T-helper 2 cell treated with Interferon-gamma antibody and Interleukin-4, amounts not matched to agents 100 ng/mL and 5 ng/mL, for 36 hours (primary cell): Measurements from ENCODE around the gene METRN. TPM values are rescaled to one million over a fixed set of nuclear protein-coding genes. Genes with fewer than 3 reads are reported as not detected.
"Not testable (repeated sequence)": the region's sequence is repeated elsewhere in the genome, so short reads cannot be mapped to it uniquely, and the experiment has no call there.

Experiments used
- intact Hi-C: fragments of 100-400 bp; cut with micrococcal nuclease; formaldehyde crosslinking; loops from one replicate; pipeline ENCODE4 v1.15.1; 2023
- total RNA-seq: library from RNA; stranded (reverse); gene quantifications from 2 replicates; pipeline ENCODE4 v1.2.3, GENCODE V29; 2022

METRN gene
- total RNA-seq, 1 donor from 2014 or later: 10.3 TPM

DNA sequence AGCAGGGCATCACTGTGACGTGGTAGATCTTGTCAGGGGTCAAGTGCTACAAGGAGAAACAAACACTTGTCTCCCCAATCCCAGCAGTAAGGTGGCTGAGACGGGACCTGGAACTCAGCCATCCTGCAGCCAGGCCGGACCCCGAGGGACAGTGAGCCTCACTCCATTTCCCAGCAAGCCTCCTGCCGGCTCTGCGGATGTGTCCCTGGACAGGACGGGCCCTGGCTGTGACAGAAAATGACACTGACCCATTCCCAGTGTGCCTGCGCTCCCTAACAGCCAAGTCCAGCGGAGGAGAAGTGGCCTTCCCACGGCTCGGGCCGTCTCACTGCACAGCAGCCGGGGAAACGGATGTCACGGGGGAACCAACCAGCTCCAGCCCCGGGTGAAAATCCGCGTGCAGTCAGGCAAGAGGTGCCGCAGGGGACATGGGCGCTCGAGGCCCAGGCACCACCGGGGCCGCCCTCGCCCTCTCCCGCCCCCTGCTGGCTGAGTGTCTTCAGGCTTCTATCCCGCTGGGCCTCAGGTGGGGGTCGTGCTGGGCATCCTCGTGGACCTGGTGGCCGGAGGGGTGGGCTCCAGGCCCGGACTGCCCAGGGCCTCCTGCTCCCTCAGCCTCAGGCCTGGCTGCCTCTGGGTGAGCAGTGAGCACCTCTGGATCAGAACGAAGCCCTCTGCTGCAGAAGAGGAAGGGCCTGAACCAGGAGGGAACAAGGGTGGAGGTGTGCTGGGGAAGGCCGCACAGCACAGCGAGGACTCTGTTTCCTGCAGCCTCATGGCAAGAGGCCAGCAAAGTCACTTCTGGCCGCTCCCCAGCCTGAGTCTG is 18.7 kb downstream of the METRN start:
- intact Hi-C loops: no loop called here

- intact Hi-C loops: no loop called here
Observed at GRCh38 chr16:734208-734980, 19.5 kb downstream of the METRN start.

- intact Hi-C loops: no loop called here
Observed at GRCh38 chr16:734981-735881, 20.3 kb downstream of the METRN start.

- intact Hi-C loops: no loop called here
Observed at GRCh38 chr16:735982-736453, 21.1 kb downstream of the METRN start.

GRCh38 chr16:736936-737481 is 22.1 kb downstream of the METRN start:
- intact Hi-C loops: no loop called here

DNA sequence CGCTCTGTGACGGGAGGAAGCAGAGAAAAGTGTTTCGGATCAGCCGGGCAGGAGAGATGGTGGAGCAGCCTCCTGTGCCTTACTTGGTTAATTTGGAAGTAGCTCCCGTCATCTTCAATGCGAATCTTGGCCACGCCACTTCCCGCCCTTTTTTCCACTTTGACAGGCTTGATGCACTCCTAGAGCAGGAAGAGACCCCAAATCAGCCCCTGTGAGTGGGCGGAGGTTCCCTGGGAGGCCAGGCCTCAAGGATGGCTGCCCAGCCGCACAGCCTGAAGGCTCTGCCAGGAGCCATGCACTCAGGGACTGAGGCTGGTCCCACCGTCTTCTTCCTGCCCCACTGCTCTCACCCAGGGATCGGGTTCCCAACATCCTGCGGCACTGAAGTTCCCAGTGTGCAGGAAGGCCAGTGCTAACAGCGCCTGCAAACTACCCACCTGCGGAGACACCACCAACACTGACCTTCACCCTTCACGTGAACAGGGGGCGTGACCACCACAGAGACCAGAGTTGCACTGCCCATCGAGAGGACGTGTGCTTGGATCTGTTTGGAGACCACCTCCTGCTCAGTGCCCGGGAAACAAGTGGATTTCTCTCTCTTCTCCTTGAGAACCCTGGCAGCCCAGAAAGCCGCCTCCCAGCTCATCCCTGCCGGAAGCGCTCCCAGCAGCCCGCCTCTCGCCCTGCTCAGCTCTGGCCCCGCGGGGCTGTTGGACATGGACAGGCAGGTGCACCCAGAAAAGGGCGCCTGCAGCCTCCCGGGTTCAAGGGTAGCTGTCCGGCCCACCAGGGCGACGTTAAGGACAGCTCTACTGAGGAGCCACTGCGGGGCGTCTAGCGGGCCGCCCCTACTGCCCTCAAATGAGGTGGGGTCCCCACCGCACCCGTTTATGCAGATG is 24.9 kb downstream of the METRN start:
- intact Hi-C loops: loop anchor here (2.0 kb wide), 1 partner anchor 25 kb away; the partner anchor contains the start of gene METRN

DNA sequence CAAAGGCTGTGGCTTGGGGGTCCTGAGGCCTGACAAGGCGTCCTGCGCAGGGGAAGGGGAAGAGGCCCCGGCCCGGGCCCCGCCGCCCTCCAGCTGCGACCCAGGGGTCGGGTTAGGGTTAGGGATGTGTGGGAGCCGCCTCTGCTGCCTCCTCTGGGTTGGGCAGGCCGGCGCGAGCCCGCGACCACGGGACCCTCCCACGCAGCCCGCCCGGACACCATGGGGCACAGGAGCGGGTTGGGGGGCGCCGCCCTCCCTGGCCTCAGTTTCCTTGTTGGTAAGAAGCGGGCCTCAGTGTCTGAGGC is 25.5 kb downstream of the METRN start:
- intact Hi-C loops: loop anchor here (2.0 kb wide), 1 partner anchor 26 kb away; the partner anchor contains the start of gene METRN

GRCh38 chr16:740764-741505 is 26.0 kb downstream of the METRN start, which contains the start of gene CIAO3:
Gene CIAO3, minus strand, starts transcription at chr16:740997. Its CDS starts 12 bp downstream, at chr16:740985.
- intact Hi-C loops: loop anchor here (1.0 to 2.0 kb wide), 2 partner anchors 26 to 47 kb away; partner anchors contain the start of genes CHTF18, METRN and RPUSD1

DNA sequence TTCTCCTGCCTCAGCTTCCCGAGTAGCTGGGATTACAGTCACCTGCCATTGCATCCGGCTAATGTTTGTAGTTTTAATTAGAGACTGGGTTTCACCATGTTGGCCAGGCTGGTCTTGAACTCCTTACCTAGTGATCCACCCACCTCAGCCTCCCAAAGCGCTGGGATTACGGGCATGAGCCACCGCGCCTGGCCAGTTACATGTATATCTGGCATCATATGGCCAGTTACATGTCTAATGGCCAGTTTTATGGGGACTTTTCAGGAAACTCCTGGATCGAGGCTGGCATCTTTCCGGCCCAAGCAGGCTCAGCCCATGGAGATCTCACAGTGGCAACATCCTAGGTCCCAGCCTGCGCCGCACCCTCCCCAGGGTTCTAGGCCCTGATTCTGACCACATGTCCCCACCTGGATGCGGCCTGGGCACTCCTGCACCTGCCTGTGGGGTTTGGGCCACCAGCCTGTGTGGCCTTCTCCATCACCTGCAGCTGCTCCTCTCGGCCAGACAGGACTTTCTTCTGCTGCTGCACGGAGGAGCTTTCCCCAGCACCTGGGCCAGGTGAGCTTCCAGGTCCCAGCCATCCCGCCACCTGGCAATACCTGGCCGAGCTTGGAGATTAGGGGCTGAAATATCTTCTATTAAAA is 27.2 kb downstream of the METRN start:
- intact Hi-C loops: loop anchor here (1.0 to 2.0 kb wide), 2 partner anchors 27 to 46 kb away; partner anchors contain the start of genes CHTF18, METRN and RPUSD1

- intact Hi-C loops: not testable (repeated sequence)
Observed at GRCh38 chr16:742894-743293, 28.0 kb downstream of the METRN start.

DNA sequence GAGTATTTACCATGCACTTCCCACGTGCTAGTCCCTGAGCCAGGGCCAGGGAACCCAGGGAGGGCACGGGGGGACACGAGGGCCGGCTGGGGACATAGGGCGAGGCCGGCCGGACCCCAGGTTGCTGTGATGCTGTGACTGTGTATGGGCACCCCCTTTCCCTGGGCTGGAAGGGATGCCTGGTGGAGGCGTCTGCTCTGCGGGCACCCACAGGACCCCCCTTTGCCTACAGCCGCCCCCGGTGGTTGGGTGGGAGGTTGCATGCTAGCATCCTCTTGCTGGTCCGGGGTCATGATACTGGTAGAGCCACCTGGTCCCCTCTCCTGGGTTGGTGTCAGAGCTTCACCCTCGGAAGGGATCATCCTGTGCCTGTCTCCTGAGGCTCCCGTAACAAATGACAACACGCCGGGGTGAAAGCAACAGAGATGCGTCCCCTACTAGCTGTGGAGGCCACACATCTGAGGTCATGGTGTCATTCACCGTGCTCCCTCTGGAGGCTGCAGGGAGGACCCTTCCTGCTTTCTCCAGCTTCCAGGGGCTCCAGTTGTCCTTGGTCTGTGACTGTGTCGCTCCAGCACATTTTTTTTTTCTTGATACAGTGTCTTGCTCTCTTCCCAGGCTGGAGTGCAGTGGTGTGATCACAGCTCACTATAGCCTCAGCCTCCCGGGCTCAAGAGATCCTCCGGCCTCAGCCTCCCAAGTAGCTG is 29.0 kb downstream of the METRN start:
- intact Hi-C loops: no loop called here

GRCh38 chr16:745739-746138 is 30.8 kb downstream of the METRN start:
- intact Hi-C loops: no loop called here

DNA sequence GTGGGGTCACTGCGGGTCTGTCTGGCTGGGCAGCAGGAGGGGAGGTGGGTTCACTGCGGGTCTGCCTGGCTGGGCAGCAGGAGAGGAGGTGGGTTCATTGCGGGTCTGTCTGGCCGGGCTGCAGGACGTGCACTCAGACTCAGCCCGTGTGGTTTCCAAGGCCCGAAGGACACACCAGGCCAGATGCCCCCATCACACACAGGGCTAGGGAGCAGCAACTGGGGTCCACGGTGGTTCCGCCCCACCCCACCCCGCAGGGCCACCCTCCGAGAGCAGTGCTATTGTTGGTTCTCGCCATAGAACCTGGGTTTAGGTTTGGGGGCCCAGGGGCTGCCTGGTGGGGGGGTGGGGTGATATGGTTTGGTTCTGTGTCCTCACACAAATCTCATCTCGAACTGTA is 31.7 kb downstream of the METRN start:
- intact Hi-C loops: no loop called here

DNA sequence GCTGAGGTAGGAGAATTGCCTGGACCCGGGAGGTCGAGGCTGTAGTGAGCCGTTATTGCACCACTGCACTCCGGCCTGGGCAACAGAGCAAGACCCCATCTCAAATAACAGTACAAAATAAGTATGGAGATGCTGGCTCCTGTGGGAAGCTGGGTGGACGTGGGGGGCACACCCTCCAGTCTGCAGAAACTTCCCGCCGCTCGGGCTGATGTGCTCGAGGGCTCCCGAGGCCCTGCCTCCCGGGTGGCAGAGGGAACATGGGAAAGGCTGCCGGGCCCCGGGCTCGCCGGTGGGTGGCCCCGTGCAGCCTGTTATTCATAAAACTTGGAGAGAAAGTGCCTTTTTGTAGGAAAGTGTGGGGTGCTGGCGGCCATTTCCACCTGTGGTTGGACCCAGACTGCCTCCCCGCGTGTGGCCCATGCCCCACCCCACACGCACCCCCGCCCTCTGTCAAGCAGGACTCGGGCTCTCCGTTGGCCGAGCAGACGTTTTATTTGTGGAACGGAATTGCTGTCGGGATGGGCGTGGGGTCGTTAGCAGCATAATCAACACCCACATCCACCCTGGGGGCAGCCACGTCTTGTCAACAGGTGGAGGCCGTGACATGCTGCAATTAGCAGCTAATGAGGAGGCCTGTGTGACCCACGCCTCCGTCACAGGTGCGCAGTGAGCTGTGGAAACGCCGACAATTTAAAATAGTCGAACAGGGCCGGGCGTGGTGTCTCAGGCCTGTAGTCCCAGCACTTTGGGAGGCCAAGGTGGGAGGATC is 33.2 kb downstream of the METRN start:
- intact Hi-C loops: no loop called here

- intact Hi-C loops: no loop called here
Observed at GRCh38 chr16:749010-749409, 34.1 kb downstream of the METRN start.

- intact Hi-C loops: no loop called here
Observed at GRCh38 chr16:750485-750884, 35.6 kb downstream of the METRN start.
